AG10803 (cell line): ENCODE results near the gene CDH5.

ENCODE experiments used
- DNase-seq: peaks from one replicate; pipeline ENCODE4 v3.0.0; 2010; ENCODE audit warnings: low read depth
- H3K4me3 ChIP-seq: 2 replicates; pipeline ENCODE4 v1.5.1; 2011; ENCODE audit warnings: mild to moderate bottlenecking, low read length, control low read depth
- CTCF ChIP-seq: conservative IDR thresholded peaks from 2 replicates; pipeline ENCODE4 v1.5.1; 2011; ENCODE audit warnings: mild to moderate bottlenecking, low read length, control low read depth, inconsistent platforms

The CDH5 gene

GRCh38 chr16:66366433-66367299, at the start of gene CDH5:
CDH5 (plus strand) TSS chr16:66366691; CDS start chr16:66379338, 12,647 bp downstream.
- H3K4me3 ChIP-seq, result no peak within 1 kb of the TSS
- no peak for DNase-seq
- TF ChIP-seq CTCF, result no peak

GRCh38 chr16:66318505-66318904, 48.0 kb upstream of the CDH5 start:
- DNase-seq, result no peak
- TF ChIP-seq CTCF, result no peak
- H3K4me3 ChIP-seq, result no peak overlapping the region

- no peak for DNase-seq
- no peak for TF ChIP-seq CTCF
- no peak overlapping the region for H3K4me3 ChIP-seq
Observed at GRCh38 chr16:66320774-66321173, 45.7 kb upstream of the CDH5 start.

GRCh38 chr16:66322174-66322573, 44.3 kb upstream of the CDH5 start:
- DNase-seq, result no peak
- no peak for TF ChIP-seq CTCF
- H3K4me3 ChIP-seq, result no peak overlapping the region

GRCh38 chr16:66324815-66325515, 41.5 kb upstream of the CDH5 start:
- TF ChIP-seq CTCF, result no peak; the same call in 1 of the 2 replicates
- DNase-seq, result peak; percentile 6
- H3K4me3 ChIP-seq, result no peak overlapping the region

GRCh38 chr16:66325717-66326376, 40.6 kb upstream of the CDH5 start:
- DNase-seq, result no peak
- TF ChIP-seq CTCF, result no peak

More at GRCh38 chr16:66325717-66326376, 40.6 kb upstream of the CDH5 start:
- no peak overlapping the region for H3K4me3 ChIP-seq
